HCT116 (cell line): ENCODE results near the gene RNF212. TPM values are rescaled to one million over a fixed set of nuclear protein-coding genes. Genes with fewer than 3 reads are reported as not detected.

Source experiments
- ATAC-seq: fragments of 200-7000 bp; cut with Tn5 transposase; 2 replicates; pipeline ENCODE4 v1.9.1; 2020; ENCODE audit warnings: mild to moderate bottlenecking, moderate library complexity
- BruUV-seq: library from RNA; stranded (reverse); fragments of 400-500 nt; replicated peaks from 2 replicates; lab custom pipeline; 2021; lab: Mats Ljungman, UMichigan
- CTCF ChIA-PET: fragments of 300-600 bp; sonication (Branson Sonifier 250); formaldehyde crosslinking; loops from one replicate; lab custom pipeline; 2021; ENCODE audit warnings: antibody characterized with exemption; lab: Charles Lee
- POLR2A ChIA-PET: fragments of 300-600, 350-600 bp; sonication (Branson Sonifier 250); formaldehyde crosslinking; loops from one replicate; lab custom pipeline; 2021; ENCODE audit warnings: antibody characterized with exemption; lab: Charles Lee
- RAD21 ChIA-PET, 2 experiments: fragments of 300-600 bp; sonication (Branson Sonifier 250); formaldehyde crosslinking; loops; one replicate each; lab custom pipeline; 2023; ENCODE audit warnings: low total read pairs in 2 of 2; ENCODE audit not compliant: uncharacterized antibody in 2 of 2, unreplicated experiment in 2 of 2, low non-redundant PET in 1 of 2; lab: Charles Lee
- DNase-seq: peaks from one replicate; pipeline ENCODE4 v3.0.0-alpha.2; 2010; ENCODE audit warnings: low read depth, low spot score
- H2AFZ ChIP-seq: fragments of 200-600 bp; shearing (Covaris generic), sonication (generic); 2 replicates; pipeline ENCODE4 v1.6.1; 2017; ENCODE audit warnings: low read depth, mixed run types, mixed read lengths, antibody characterized with exemption, low read length; ENCODE audit not compliant: poor library complexity, severe bottlenecking
- H3K27ac ChIP-seq: 2 replicates; pipeline ENCODE4 v1.5.1; 2012; ENCODE audit warnings: low read depth, low read length
- H3K27me3 ChIP-seq: fragments of 200-600 bp; sonication (generic); 2 replicates; pipeline ENCODE4 v1.6.1; 2016; ENCODE audit warnings: mixed run types, low read length, mixed read lengths; ENCODE audit not compliant: insufficient read depth
- H3K36me3 ChIP-seq, 2 experiments: fragments of 200-500 bp in 1 of 2; fragments of 200-600 bp in 1 of 2; sonication (Bioruptor generic) in 1 of 2; sonication (generic) in 1 of 2; 2 replicates each; pipeline versions ENCODE4 v1.5.1 to v1.6.1; 2014 to 2016; ENCODE audit warnings: low read length in 2 of 2, inconsistent platforms in 1 of 2, mixed read lengths in 1 of 2, mixed run types in 1 of 2; ENCODE audit not compliant: insufficient read depth in 2 of 2, control insufficient read depth in 1 of 2
- H3K4me1 ChIP-seq, 2 experiments: fragments of 200-600 bp in 1 of 2; sonication (generic) in 1 of 2; 2 replicates each; pipeline versions ENCODE4 v1.5.1 to v1.6.1; 2012 to 2017; ENCODE audit warnings: low read length in 2 of 2, inconsistent platforms in 1 of 2, mild to moderate bottlenecking in 1 of 2, mixed read lengths in 1 of 2, mixed run types in 1 of 2, moderate library complexity in 1 of 2; ENCODE audit not compliant: insufficient read depth in 2 of 2, control insufficient read depth in 1 of 2
- H3K4me2 ChIP-seq: fragments of 200-600 bp; sonication (generic); 2 replicates; pipeline ENCODE4 v1.6.1; 2017; ENCODE audit warnings: mixed run types, low read length, mixed read lengths
- H3K4me3 ChIP-seq, 2 experiments: fragments of 200-600 bp in 1 of 2; sonication (generic) in 1 of 2; replicated peaks in 1 of 2; 2 replicates each; pipeline ENCODE4 v1.5.1; 2011 to 2016; ENCODE audit warnings: low read length in 2 of 2, control low read depth in 1 of 2, low read depth in 1 of 2, mild to moderate bottlenecking in 1 of 2, mixed read lengths in 1 of 2, mixed run types in 1 of 2
- H3K79me2 ChIP-seq: fragments of 200-600 bp; sonication (generic); 2 replicates; pipeline ENCODE4 v1.6.1; 2017; ENCODE audit warnings: mild to moderate bottlenecking, mixed run types, low read length, moderate library complexity, mixed read lengths; ENCODE audit not compliant: insufficient read depth
- H3K9ac ChIP-seq: fragments of 200-600 bp; sonication (generic); 2 replicates; pipeline ENCODE4 v1.6.1; 2016; ENCODE audit warnings: low read length, mixed read lengths
- H3K9me2 ChIP-seq: fragments of 200-600 bp; sonication (generic), shearing (Covaris generic); 2 replicates; pipeline ENCODE4 v1.6.1; 2017; ENCODE audit warnings: mixed run types, mild to moderate bottlenecking, moderate library complexity; ENCODE audit not compliant: insufficient read depth
- H3K9me3 ChIP-seq, 2 experiments: fragments of 200-500 bp in 1 of 2; fragments of 200-600 bp in 1 of 2; sonication (Bioruptor generic) in 1 of 2; sonication (generic) in 1 of 2; 2 replicates each; pipeline ENCODE4 v1.6.1; 2014 to 2017; ENCODE audit warnings: low read length in 2 of 2, mixed read lengths in 2 of 2, inconsistent platforms in 1 of 2, low read depth in 1 of 2, mild to moderate bottlenecking in 1 of 2, mixed run types in 1 of 2, moderate library complexity in 1 of 2; ENCODE audit not compliant: control insufficient read depth in 1 of 2, insufficient read depth in 1 of 2
- H4K20me1 ChIP-seq: fragments of 200-600 bp; sonication (generic), shearing (Covaris generic); 2 replicates; pipeline ENCODE4 v1.6.1; 2017; ENCODE audit warnings: mixed run types, mild to moderate bottlenecking, moderate library complexity; ENCODE audit not compliant: insufficient read depth
- CEBPB ChIP-seq: IDR thresholded peaks from 2 replicates; pipeline ENCODE4 v1.6.1; 2012; ENCODE audit warnings: low read depth
- EZH2phosphoT487 ChIP-seq: fragments of 200-600 bp; IDR thresholded peaks from 2 replicates; pipeline ENCODE4 v1.6.1; 2018; ENCODE audit warnings: antibody characterized with exemption, borderline replicate concordance
- intact Hi-C: fragments of 100-400 bp; cut with micrococcal nuclease; formaldehyde crosslinking; loops from 2 replicates; pipeline ENCODE4 v1.10.0; 2022
- total RNA-seq: library from RNA; stranded (reverse); gene quantifications from one replicate; pipeline ENCODE4 v1.2.1, GENCODE V29; 2021; ENCODE audit not compliant: unreplicated experiment
- TF ChIP-seq, protein P1 (sequence below), 3 experiments: fragments of 200-600 bp in 1 of 3; sonication (generic) in 1 of 3; IDR thresholded peaks in 2 of 3; conservative IDR thresholded peaks in 1 of 3; 2 replicates each; pipeline ENCODE4 v1.5.1; 2012 to 2017; ENCODE audit warnings: low read depth in 2 of 3, low read length in 2 of 3, antibody characterized with exemption in 1 of 3, borderline replicate concordance in 1 of 3, control low read depth in 1 of 3, mild to moderate bottlenecking in 1 of 3, mixed read lengths in 1 of 3, mixed run types in 1 of 3, moderate library complexity in 1 of 3; ENCODE audit not compliant: insufficient read depth in 1 of 3
- TF ChIP-seq, protein P2 (sequence below): IDR thresholded peaks from 2 replicates; pipeline ENCODE4 v1.6.1; 2012

Gene RNF212
- total RNA-seq, 1 experiment from 2014 or later: not detected

DNA sequence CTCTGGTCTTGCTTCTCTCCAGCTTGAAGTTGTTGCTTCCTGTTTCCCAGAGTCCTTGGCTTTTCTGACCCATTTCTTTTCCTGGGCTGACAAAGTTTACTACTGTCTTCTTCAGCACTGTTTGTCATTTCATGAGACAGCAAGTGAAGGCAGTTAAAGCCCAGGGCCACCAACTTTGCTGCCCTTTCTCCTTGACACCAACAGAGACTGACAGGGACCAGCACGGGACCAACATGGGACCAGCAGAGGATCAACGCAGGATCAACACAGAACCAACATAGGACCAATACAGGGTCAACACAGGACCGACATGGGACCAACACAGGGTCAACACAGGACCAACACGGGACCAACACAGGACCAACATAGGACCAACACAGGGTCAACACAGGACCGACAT, 34.9 kb downstream of the RNF212 start (continued):
- TF ChIP-seq, protein P1, sequence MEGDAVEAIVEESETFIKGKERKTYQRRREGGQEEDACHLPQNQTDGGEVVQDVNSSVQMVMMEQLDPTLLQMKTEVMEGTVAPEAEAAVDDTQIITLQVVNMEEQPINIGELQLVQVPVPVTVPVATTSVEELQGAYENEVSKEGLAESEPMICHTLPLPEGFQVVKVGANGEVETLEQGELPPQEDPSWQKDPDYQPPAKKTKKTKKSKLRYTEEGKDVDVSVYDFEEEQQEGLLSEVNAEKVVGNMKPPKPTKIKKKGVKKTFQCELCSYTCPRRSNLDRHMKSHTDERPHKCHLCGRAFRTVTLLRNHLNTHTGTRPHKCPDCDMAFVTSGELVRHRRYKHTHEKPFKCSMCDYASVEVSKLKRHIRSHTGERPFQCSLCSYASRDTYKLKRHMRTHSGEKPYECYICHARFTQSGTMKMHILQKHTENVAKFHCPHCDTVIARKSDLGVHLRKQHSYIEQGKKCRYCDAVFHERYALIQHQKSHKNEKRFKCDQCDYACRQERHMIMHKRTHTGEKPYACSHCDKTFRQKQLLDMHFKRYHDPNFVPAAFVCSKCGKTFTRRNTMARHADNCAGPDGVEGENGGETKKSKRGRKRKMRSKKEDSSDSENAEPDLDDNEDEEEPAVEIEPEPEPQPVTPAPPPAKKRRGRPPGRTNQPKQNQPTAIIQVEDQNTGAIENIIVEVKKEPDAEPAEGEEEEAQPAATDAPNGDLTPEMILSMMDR (IDR thresholded peaks at IDR 0.05 in 2 of 3, conservative IDR thresholded peaks at IDR 0.05 in 1 of 3; ENCODE audit: borderline replicate concordance in 1 of 3, insufficient read depth in 1 of 3, low read depth in 2 of 3, low read length in 2 of 3): no peak

DNA sequence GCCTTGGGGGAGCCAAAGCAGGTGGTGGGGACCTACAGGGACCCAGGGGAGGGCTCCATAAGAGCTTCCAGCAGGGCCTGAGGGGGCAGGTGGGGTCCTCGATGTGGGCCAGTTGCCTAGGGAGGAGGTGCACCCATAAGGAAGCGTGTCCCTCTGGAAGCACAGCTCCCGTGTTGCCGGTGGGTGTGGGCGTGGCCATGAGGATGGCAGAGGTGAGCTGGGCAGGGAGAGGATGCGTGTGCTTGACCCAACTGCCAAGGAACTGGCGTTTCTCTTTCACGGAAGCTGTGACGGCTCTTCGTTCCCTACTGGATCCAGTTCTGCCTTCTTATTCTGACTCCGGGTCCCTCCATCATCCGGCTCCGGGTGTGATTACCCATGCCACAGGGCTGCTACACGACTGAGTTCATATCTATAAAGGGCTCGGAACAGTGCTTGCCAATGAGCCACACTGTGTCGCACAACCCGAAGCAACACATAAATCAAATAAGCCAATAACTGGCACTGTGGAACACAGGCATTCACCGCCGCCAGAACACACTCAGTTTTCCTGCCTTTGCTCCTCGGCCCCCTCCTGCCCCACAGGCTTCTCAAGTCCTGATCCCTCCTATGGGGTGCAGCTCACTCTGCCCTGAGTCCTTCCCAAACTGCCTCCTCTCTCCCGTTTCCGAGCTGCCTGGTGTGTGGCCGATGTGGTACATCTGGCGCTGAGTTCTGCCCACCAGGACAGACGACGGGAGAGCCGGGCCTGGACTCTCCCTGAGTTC, 35.5 kb downstream of the RNF212 start:
- no peaks in the 10 kb centered on the region for H3K36me3 ChIP-seq
- no peaks in the 10 kb centered on the region for H4K20me1 ChIP-seq
- H3K9me2 ChIP-seq: no peaks in the 10 kb centered on the region
- POLR2A ChIA-PET: no interaction called here
- no peak overlapping the region for H2AFZ ChIP-seq
- TF ChIP-seq EZH2phosphoT487 (no peak), CEBPB (no peak)
- TF ChIP-seq, protein P2, sequence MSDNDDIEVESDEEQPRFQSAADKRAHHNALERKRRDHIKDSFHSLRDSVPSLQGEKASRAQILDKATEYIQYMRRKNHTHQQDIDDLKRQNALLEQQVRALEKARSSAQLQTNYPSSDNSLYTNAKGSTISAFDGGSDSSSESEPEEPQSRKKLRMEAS: no peak
- H3K27me3 ChIP-seq: no peaks in the 10 kb centered on the region
- H3K27ac ChIP-seq: no peak overlapping the region
- no peaks in the 10 kb centered on the region for H3K9me3 ChIP-seq
- ATAC-seq (no peak), DNase-seq (no peak)
- H3K4me1 ChIP-seq: peaks cover 0 to 16% of the 10 kb centered on the region in 2 experiments; a peak in 2 of 4 replicates
- H3K4me3 ChIP-seq: no peak overlapping the region
- H3K79me2 ChIP-seq: no peaks in the 10 kb centered on the region
- CTCF ChIA-PET: no interaction called here
- RAD21 ChIA-PET: no interaction called here
- no peak overlapping the region for H3K9ac ChIP-seq
- no peak overlapping the region for H3K4me2 ChIP-seq
- intact Hi-C loops: no loop called here
- BruUV-seq: no TSS peak
